T-helper 2 cell treated with Interferon-gamma antibody and Interleukin-4, amounts not matched to agents 5 μg/mL and 100 μg/mL, for 36 hours (primary cell): ENCODE data around the gene FCHO2.
"Not testable (repeated sequence)": the region's sequence is repeated elsewhere in the genome, so short reads cannot be mapped to it uniquely, and the experiment has no call there.

ENCODE experiments used
- DNase-seq: peaks from one replicate; pipeline ENCODE4 v3.0.0; 2021; ENCODE audit warnings: low spot score
- H3K27ac Mint-ChIP-seq: one replicate; pipeline ENCODE4 v1.8.0; 2021; ENCODE audit warnings: mild to moderate bottlenecking, mixed read lengths
- H3K27me3 Mint-ChIP-seq: one replicate; pipeline ENCODE4 v1.8.0; 2021; ENCODE audit warnings: low read depth, mixed read lengths
- H3K36me3 Mint-ChIP-seq: one replicate; pipeline ENCODE4 v1.8.0; 2021; ENCODE audit warnings: low read depth, mixed read lengths
- H3K4me1 Mint-ChIP-seq: one replicate; pipeline ENCODE4 v1.8.0; 2021; ENCODE audit warnings: low read depth, mixed read lengths
- H3K4me3 Mint-ChIP-seq: one replicate; pipeline ENCODE4 v1.8.0; 2022; ENCODE audit warnings: mild to moderate bottlenecking, moderate library complexity, mixed read lengths
- H3K9me3 Mint-ChIP-seq: one replicate; pipeline ENCODE4 v1.8.0; 2021; ENCODE audit warnings: mixed read lengths

The FCHO2 gene, protein sequence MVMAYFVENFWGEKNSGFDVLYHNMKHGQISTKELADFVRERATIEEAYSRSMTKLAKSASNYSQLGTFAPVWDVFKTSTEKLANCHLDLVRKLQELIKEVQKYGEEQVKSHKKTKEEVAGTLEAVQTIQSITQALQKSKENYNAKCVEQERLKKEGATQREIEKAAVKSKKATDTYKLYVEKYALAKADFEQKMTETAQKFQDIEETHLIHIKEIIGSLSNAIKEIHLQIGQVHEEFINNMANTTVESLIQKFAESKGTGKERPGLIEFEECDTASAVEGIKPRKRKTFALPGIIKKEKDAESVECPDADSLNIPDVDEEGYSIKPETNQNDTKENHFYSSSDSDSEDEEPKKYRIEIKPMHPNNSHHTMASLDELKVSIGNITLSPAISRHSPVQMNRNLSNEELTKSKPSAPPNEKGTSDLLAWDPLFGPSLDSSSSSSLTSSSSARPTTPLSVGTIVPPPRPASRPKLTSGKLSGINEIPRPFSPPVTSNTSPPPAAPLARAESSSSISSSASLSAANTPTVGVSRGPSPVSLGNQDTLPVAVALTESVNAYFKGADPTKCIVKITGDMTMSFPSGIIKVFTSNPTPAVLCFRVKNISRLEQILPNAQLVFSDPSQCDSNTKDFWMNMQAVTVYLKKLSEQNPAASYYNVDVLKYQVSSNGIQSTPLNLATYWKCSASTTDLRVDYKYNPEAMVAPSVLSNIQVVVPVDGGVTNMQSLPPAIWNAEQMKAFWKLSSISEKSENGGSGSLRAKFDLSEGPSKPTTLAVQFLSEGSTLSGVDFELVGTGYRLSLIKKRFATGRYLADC

DNA sequence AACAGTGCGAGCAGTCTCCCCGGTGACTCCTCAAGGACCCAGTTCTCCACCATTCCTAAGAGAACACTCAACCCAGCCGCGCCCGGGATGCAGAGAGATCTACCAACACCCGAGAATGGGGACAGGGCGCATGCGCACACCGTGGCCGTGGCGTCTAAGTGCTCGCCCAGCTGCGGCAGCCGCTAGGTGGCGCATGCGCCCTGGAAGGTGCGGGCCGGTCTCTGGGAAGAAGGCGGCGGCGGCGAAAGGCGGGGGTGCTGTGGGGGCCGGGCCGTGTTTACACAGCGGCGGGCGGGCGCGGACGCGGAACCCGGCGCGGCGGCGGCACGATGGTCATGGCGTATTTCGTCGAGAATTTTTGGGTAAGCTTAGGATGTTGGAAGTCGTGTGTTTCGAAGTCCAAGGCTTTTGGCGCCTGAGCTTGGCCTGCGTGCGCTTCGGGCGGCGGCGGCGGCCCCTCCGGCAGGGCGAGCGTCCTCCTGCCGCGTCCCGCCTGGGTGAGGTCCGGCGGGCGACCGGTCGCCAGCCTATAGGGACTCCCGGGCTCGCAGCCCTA is at the start of gene FCHO2:
TSS of gene FCHO2 (plus strand) at position 274 of the 556 bp plus-strand sequence. CDS start at position 330, 56 bp downstream.
- peak within 1 kb of the TSS; percentile 90 for H3K4me3 Mint-ChIP-seq
- no peaks in the 10 kb centered on the region for H3K9me3 Mint-ChIP-seq
- H3K27ac Mint-ChIP-seq, result peak within 1 kb of the TSS; percentile 68
- peaks cover 2% of the 10 kb centered on the region for H3K36me3 Mint-ChIP-seq
- DNase-seq, result peak; percentile 94
- peaks cover 63% of the 10 kb centered on the region for H3K27me3 Mint-ChIP-seq
- peaks cover 12% of the 10 kb centered on the region for H3K4me1 Mint-ChIP-seq

DNA sequence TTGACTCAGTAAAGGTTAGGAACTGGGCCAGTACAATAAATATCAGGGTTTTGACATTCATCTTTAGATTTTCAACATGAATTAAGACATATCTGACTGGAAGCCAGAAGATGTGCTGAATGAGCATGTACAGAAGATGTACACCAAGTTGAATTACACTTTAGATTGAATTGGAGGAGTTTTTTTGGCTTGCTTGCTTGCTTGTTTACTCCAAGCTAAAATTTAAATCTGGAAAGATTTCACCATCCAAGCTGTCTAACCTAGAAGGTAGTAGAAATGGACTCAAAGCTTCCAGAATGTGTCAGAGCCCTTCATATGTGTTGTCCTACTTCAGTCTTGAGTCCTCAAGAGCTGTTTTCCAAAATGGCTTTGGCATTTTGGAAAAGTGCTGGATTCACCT is 49.0 kb upstream of the FCHO2 start:
- no peak overlapping the region for H3K4me3 Mint-ChIP-seq
- H3K36me3 Mint-ChIP-seq, result peaks cover 57% of the 10 kb centered on the region
- no peak for DNase-seq
- H3K9me3 Mint-ChIP-seq, result no peaks in the 10 kb centered on the region
- H3K27me3 Mint-ChIP-seq, result no peaks in the 10 kb centered on the region
- no peaks in the 10 kb centered on the region for H3K4me1 Mint-ChIP-seq
- no peak overlapping the region for H3K27ac Mint-ChIP-seq

DNA sequence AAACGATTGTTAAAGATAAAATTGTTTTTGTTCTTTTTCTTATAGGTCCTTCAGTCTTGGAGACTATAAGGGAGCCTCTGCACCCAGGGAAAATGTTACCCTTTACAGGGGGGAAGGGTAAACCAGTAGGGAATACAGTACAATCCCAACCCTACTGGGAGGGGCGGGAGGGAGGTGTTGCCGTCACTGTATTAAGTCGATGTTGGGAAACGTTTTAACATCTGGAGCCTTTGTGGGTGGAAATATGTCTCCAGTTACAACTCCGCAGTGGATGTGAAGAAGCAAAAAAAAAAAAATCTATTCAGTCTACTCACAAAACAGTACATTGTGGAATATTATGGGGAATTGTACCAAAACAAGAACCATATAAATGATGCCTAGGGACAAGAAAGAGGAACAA is 47.2 kb upstream of the FCHO2 start:
- H3K27ac Mint-ChIP-seq, result no peak overlapping the region
- H3K9me3 Mint-ChIP-seq, result no peaks in the 10 kb centered on the region
- no peaks in the 10 kb centered on the region for H3K4me1 Mint-ChIP-seq
- DNase-seq, result no peak
- H3K27me3 Mint-ChIP-seq, result no peaks in the 10 kb centered on the region
- no peak overlapping the region for H3K4me3 Mint-ChIP-seq
- H3K36me3 Mint-ChIP-seq, result peaks cover 41% of the 10 kb centered on the region

DNA sequence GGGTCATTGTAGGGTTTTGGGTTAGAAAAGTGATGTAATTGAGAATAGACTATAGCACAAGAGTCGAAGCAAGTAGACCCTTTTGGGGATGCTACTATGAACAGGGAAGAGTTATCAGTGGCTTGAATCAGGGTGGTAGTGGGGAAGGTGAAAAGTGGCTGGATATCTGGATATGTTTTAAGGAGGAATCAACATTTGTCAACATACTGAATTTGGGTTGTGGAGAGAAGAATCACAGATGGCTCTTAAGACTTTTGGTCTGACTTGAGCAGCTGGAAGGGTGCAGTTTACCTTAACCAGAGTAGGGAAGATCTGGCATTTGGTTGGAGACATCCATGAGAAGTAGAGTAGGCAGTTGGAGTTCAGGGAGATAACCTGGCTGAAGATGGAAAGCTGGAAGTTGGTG is 38.5 kb upstream of the FCHO2 start:
- H3K9me3 Mint-ChIP-seq, result no peaks in the 10 kb centered on the region
- no peak overlapping the region for H3K27ac Mint-ChIP-seq
- no peak overlapping the region for H3K4me3 Mint-ChIP-seq
- H3K27me3 Mint-ChIP-seq, result peaks cover 1% of the 10 kb centered on the region
- H3K4me1 Mint-ChIP-seq, result no peaks in the 10 kb centered on the region
- H3K36me3 Mint-ChIP-seq, result no peaks in the 10 kb centered on the region
- DNase-seq, result no peak

DNA sequence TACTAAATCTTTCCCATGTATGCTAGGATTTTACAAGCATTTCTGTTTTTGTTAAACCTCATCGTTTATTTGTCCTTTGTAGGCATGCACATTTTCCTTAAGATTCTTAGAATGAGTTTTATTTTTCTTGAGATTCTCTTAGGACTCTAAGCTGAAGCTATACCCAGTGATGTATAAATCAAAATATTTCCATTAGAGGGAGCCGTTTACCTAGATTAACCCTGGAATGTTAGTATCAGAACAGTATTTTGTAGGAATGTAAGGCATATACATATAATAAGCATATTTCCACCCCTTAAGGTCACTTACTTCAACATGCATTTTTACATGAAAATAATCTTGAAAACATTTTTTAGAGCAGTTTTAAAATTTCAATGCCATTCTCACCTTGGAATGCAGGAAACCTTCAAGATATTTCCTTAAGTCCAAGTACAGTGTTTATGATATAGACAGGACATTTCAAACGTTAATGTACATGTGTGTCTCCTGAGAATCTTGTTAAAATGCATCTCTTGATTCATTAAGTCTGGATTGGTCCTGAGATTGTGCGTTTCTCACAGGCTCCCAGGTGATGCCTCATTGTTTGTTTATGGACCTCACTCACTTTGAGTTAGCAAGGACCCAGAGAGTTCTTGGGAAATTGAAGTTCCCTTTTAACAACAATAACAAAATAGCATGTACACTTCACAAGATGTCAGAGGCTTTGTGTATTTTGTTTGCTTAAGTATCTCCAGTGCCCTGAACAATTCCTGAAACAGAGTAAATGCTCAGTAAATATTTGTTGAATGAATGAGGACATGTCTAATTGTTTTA is 34.9 kb upstream of the FCHO2 start:
- Mint-ChIP-seq H3K27ac (no peak overlapping the region), H3K9me3 (no peaks in the 10 kb centered on the region), H3K4me1 (no peaks in the 10 kb centered on the region), H3K27me3 (peaks cover 1% of the 10 kb centered on the region), H3K4me3 (no peak overlapping the region), H3K36me3 (no peaks in the 10 kb centered on the region)
- DNase-seq, result no peak

DNA sequence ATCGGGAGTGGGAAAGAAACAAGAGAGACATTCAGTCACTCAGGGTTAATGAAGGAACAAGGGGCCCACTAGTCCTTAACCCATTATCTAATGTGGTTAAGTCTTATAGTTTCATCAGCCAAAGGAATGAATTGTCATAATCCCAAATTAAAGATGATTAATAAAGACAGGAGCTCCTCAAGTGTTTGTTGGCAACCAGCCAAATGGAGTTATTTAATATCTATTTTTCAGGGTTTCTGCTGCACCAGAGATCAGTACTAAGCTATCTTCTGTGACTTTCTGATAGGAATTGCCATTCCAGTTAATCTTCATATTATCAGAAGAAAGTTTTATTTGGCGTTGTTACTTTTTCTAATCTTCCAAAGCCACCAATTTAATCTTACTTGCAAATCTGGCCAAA is 34.0 kb upstream of the FCHO2 start:
- Mint-ChIP-seq H3K27ac (no peak overlapping the region), H3K27me3 (peaks cover 1% of the 10 kb centered on the region), H3K9me3 (no peaks in the 10 kb centered on the region), H3K36me3 (no peaks in the 10 kb centered on the region), H3K4me3 (no peak overlapping the region), H3K4me1 (no peaks in the 10 kb centered on the region)
- DNase-seq, result no peak

DNA sequence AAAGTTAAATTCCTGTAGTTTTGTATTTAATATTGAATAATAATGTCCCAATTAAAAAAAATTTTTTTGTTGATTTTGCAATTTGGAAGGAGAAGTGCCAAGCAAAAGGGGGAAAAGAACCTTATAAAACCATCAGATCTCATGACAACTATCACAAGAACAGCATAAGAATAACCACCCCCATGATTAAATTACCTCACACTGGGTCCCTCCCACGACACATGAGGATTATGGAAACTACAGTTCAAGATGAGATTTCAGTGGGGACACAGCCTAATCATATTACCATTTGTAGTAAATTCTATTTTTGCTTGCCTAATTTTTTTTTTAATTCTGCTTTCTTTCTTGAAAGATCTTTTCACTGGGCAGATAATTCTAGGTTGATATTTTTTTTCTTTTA is 33.4 kb upstream of the FCHO2 start:
- Mint-ChIP-seq H3K4me3 (no peak overlapping the region), H3K4me1 (no peaks in the 10 kb centered on the region), H3K27ac (no peak overlapping the region), H3K27me3 (peaks cover 1% of the 10 kb centered on the region), H3K9me3 (no peaks in the 10 kb centered on the region), H3K36me3 (no peaks in the 10 kb centered on the region)
- DNase-seq, result no peak

DNA sequence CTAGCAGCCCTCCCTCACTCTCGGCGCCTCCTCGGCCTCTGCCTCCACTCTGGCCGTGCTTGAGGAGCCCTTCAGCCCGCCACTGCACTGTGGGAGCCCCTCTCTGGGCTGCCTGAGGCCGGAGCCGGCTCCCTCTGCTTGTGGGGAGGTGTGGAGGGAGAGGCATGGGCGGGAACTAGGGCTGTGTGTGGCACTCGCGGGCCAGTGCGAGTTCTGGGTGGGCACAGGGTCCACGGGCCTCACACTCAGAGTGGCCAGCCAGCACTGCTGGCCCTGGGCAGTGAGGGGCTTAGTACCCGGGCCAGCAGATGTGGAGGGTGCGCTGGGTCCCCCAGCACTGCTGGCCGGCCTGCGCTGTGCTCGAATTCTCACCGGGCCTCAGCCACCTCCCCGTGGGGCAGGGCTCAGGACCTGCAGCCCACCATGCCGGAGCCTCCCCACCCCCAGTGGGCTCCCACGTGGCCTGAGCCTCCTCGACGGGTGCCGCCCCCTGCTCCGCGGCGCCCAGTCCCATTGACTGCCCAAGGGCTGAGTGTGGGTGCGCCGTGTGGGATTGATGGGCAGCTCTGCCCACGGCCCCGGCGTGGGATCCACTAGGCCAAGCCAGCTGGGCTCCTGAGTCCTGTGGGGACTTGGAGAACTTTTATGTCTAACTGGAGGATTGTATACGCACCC is 30.4 kb upstream of the FCHO2 start:
- H3K4me3 Mint-ChIP-seq, result no peak overlapping the region
- no peak overlapping the region for H3K27ac Mint-ChIP-seq
- no peak for DNase-seq
- no peaks in the 10 kb centered on the region for H3K4me1 Mint-ChIP-seq
- H3K36me3 Mint-ChIP-seq, result no peaks in the 10 kb centered on the region
- H3K9me3 Mint-ChIP-seq, result no peaks in the 10 kb centered on the region
- H3K27me3 Mint-ChIP-seq, result peaks cover 1% of the 10 kb centered on the region

DNA sequence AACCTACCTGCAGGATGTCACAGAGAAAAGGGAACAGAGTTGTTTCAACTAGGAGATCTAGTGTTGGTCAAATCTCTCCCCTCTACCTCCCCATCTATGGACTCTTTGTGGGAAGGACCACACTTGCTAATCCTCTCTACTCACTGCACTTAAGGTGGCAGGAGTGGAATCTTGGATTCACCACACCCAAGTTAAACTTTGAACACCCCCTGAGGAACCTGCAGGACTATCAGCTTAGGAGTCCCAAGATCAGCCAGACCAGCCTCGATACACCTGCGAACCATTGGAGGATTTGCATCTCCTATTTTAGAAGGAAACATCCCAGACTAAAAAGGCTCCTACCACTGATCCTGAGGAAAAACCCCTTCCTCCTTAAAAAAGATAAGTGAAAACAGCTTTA is 23.2 kb upstream of the FCHO2 start:
- H3K36me3 Mint-ChIP-seq, H3K27ac Mint-ChIP-seq, DNase-seq, H3K9me3 Mint-ChIP-seq, H3K27me3 Mint-ChIP-seq, H3K4me3 Mint-ChIP-seq, H3K4me1 Mint-ChIP-seq: not testable (repeated sequence)

DNA sequence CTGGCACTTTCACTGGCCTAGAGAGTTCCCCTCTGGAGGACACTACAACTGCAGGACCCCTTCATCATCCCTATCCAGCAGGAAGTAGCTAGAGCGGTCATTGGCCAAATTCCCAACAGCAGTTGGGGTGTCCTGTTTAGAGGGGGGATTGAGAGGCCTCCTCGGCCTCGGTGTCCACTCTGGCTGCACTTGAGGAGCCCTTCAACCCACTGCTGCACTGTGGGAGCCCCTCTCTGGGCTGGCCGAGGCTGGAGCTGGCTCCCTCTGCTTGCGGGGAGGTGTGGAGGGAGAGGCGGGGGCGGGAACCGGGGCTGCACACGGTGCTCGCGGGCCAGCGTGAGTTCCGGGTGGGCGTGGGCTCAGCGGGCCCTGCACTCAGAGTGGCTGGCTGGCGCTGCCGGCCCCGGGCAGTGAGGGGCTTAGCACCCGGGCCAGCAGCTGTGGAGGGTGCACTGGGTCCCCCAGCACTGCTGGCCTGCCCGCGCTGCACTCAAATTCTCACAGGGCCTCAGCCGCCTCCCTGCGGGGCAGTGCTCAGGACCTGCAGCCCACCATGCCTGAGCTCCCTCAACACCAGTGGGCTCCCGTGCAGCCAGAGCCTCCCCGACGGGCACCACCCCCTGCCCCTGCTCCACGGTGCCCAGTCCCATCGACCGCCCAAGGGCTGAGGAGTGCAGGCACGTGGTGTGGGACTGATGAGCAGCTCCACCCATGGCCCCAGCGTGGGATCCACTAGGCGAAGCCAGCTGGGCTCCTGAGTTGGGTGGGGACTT is 20.7 kb upstream of the FCHO2 start:
- peaks cover 17% of the 10 kb centered on the region for H3K27me3 Mint-ChIP-seq

DNA sequence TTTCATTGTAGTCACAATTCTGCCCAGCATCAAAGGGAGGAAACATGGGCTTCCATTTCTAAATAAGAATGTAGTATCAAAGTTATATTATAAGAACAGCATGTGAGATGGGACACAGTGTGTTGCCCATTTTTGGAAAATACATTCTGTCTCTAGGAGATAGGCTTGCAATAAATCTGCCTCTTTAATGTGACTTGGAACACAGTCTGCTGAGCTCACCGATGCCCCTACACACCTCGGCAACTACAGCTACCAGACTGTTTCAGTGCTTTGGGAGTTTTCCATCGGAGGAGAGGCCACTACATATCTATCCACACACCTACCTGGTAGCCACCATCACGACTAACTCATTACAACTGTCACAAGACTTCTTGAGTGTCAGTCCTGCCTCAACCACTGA is 18.9 kb upstream of the FCHO2 start:
- no peaks in the 10 kb centered on the region for H3K4me1 Mint-ChIP-seq
- H3K27ac Mint-ChIP-seq, result no peak overlapping the region
- H3K27me3 Mint-ChIP-seq, result peaks cover 17% of the 10 kb centered on the region
- no peaks in the 10 kb centered on the region for H3K9me3 Mint-ChIP-seq
- no peak for DNase-seq
- no peak overlapping the region for H3K4me3 Mint-ChIP-seq
- no peaks in the 10 kb centered on the region for H3K36me3 Mint-ChIP-seq

More for the DNA sequence above, 20.7 kb upstream of the FCHO2 start:
- H3K36me3 Mint-ChIP-seq, H3K9me3 Mint-ChIP-seq, H3K27ac Mint-ChIP-seq, H3K4me1 Mint-ChIP-seq, H3K4me3 Mint-ChIP-seq, DNase-seq: not testable (repeated sequence)

DNA sequence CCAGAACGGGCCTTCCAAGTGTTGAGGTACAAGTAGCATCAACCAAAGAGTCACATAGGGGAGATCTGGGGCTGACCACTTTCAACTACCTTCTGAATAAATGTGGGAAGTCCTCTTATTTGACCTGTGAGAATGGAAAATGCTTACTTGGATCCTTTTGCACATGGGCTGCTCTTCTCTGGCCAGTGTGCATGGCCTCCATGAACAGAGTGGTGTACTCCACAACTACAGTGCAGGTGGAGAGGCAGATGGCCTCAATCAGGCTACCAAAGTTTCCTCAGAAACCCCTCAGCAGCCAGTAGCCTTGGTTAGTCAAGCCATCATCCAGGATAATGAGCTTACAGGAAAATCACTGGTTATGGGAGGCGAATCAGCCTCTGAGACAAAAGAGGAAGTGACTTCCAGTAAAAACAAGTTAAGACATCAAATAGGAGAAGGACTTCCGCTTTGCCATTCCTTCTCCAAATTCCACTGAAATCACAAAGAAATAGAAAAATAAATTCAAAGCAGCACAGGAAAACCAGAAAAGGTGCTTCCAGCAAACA is 18.3 kb upstream of the FCHO2 start:
- Mint-ChIP-seq H3K36me3 (no peaks in the 10 kb centered on the region), H3K27me3 (peaks cover 17% of the 10 kb centered on the region), H3K9me3 (no peaks in the 10 kb centered on the region), H3K4me3 (no peak overlapping the region), H3K4me1 (no peaks in the 10 kb centered on the region), H3K27ac (no peak overlapping the region)
- no peak for DNase-seq
